ENCODE measurements around the gene PCMT1.

DNA sequence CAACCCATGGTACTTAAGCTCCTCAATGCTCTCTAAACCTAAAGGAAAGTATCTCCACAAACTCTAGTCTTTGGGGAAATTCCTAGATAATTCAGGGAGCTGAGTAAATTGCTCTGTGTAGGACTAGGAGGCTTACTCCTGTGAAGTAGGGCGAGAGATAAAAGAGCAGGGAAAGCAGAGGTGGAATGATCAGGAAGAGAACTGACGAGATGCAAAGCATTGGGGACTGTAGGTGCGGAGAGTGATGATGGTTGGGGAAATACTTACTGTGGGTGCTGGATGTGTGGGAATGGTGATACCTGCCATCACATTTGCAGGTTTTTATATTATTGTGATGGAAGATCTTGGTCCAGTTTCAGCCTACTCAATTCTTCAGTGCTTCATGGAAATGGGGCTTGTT is 30.0 kb upstream of the PCMT1 start:
- TF ChIP-seq, protein P1, sequence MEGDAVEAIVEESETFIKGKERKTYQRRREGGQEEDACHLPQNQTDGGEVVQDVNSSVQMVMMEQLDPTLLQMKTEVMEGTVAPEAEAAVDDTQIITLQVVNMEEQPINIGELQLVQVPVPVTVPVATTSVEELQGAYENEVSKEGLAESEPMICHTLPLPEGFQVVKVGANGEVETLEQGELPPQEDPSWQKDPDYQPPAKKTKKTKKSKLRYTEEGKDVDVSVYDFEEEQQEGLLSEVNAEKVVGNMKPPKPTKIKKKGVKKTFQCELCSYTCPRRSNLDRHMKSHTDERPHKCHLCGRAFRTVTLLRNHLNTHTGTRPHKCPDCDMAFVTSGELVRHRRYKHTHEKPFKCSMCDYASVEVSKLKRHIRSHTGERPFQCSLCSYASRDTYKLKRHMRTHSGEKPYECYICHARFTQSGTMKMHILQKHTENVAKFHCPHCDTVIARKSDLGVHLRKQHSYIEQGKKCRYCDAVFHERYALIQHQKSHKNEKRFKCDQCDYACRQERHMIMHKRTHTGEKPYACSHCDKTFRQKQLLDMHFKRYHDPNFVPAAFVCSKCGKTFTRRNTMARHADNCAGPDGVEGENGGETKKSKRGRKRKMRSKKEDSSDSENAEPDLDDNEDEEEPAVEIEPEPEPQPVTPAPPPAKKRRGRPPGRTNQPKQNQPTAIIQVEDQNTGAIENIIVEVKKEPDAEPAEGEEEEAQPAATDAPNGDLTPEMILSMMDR (IDR thresholded peaks at IDR 0.05; ENCODE audit: low read depth, low read length): no peak
- TF ChIP-seq POLR2A (IDR thresholded peaks at IDR 0.05; ENCODE audit: extremely low read depth, insufficient read length): no peak
- TF ChIP-seq MYC (IDR thresholded peaks at IDR 0.05; ENCODE audit: low read depth, low read length): no peak
- no peak for TF ChIP-seq MAX (IDR thresholded peaks at IDR 0.05; ENCODE audit: low read depth, low read length)

Measured in NB4 (cell line).